ENCODE data around the gene ZNF503.

Gene ZNF503

DNA sequence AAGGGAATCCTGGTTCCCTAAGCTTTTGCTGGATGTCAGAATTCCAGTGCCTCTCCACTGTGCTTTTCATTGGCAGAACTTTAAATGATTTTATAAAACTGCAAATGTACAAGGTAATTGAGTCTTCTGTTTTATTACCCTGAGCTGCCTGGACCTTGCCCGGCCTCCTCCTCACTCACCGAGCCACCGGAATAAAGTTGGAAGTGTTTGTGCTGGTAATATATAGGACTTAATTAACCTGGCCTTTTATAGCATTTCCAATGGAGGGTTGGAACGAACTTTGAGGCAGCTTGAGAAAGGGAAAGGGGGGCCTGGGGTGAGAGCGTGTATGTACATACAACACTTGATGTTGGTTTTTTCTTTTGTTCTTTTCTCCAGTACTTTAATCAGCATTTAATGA, 43.4 kb downstream of the ZNF503 start:
- Histone ChIP-seq H4K20me1 (ENCODE audit: insufficient read depth, low read length, poor library complexity, severe bottlenecking) (no peaks in the 10 kb centered on the region), H3K36me3 (ENCODE audit: insufficient read depth, low read length) (no peaks in the 10 kb centered on the region)
- TF ChIP-seq EZH2phosphoT487 (IDR thresholded peaks at IDR 0.05; ENCODE audit: borderline replicate concordance), result no peak
- TF ChIP-seq, protein P1, sequence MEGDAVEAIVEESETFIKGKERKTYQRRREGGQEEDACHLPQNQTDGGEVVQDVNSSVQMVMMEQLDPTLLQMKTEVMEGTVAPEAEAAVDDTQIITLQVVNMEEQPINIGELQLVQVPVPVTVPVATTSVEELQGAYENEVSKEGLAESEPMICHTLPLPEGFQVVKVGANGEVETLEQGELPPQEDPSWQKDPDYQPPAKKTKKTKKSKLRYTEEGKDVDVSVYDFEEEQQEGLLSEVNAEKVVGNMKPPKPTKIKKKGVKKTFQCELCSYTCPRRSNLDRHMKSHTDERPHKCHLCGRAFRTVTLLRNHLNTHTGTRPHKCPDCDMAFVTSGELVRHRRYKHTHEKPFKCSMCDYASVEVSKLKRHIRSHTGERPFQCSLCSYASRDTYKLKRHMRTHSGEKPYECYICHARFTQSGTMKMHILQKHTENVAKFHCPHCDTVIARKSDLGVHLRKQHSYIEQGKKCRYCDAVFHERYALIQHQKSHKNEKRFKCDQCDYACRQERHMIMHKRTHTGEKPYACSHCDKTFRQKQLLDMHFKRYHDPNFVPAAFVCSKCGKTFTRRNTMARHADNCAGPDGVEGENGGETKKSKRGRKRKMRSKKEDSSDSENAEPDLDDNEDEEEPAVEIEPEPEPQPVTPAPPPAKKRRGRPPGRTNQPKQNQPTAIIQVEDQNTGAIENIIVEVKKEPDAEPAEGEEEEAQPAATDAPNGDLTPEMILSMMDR (conservative IDR thresholded peaks at IDR 0.05; ENCODE audit: low read length), result no peak

GRCh38 chr10:75357500-75357899, 44.1 kb downstream of the ZNF503 start:
- H3K4me3 ChIP-seq (ENCODE audit: low read length, poor library complexity, severe bottlenecking), result no peak overlapping the region
- H3K9me3 ChIP-seq (ENCODE audit: insufficient read depth, low read depth, low read length), result no peaks in the 10 kb centered on the region
- H3K4me1 ChIP-seq (ENCODE audit: insufficient read depth, low read length, poor library complexity, severe bottlenecking), result no peaks in the 10 kb centered on the region
- no peaks in the 10 kb centered on the region for H3K36me3 ChIP-seq (ENCODE audit: insufficient read depth, low read length)
- no peak overlapping the region for H2AFZ ChIP-seq (ENCODE audit: low read length)
- TF ChIP-seq, protein P1 (conservative IDR thresholded peaks at IDR 0.05; ENCODE audit: low read length), result no peak
- no peak for TF ChIP-seq EZH2phosphoT487 (IDR thresholded peaks at IDR 0.05; ENCODE audit: borderline replicate concordance)
- H3K4me2 ChIP-seq (ENCODE audit: low read depth, low read length, poor library complexity, severe bottlenecking), result no peak overlapping the region
- H3K27me3 ChIP-seq (ENCODE audit: insufficient read depth, low read length, poor library complexity, severe bottlenecking), result no peaks in the 10 kb centered on the region
- no peak overlapping the region for H3K9ac ChIP-seq (ENCODE audit: low read depth, low read length, poor library complexity, severe bottlenecking)
- H3K79me2 ChIP-seq (ENCODE audit: insufficient read depth, low read length), result no peaks in the 10 kb centered on the region
- H4K20me1 ChIP-seq (ENCODE audit: insufficient read depth, low read length, poor library complexity, severe bottlenecking), result no peaks in the 10 kb centered on the region
- H3F3A ChIP-seq (ENCODE audit: low read depth), result no peaks in the 10 kb centered on the region
- no peaks in the 10 kb centered on the region for H3K9me2 ChIP-seq (replicated peaks; ENCODE audit: low read depth, low read length)

More for the DNA sequence above, 43.4 kb downstream of the ZNF503 start:
- H3K27me3 ChIP-seq (ENCODE audit: insufficient read depth, low read length, poor library complexity, severe bottlenecking), result no peaks in the 10 kb centered on the region
- H3K9me2 ChIP-seq (replicated peaks; ENCODE audit: low read depth, low read length), result no peaks in the 10 kb centered on the region
- H3F3A ChIP-seq (ENCODE audit: low read depth), result no peaks in the 10 kb centered on the region
- no peak overlapping the region for H3K4me2 ChIP-seq (ENCODE audit: low read depth, low read length, poor library complexity, severe bottlenecking)
- H3K9me3 ChIP-seq (ENCODE audit: insufficient read depth, low read depth, low read length), result no peaks in the 10 kb centered on the region
- H3K79me2 ChIP-seq (ENCODE audit: insufficient read depth, low read length), result no peaks in the 10 kb centered on the region
- H3K4me3 ChIP-seq (ENCODE audit: low read length, poor library complexity, severe bottlenecking), result no peak overlapping the region
- no peak overlapping the region for H2AFZ ChIP-seq (ENCODE audit: low read length)
- H3K9ac ChIP-seq (ENCODE audit: low read depth, low read length, poor library complexity, severe bottlenecking), result no peak overlapping the region
- H3K4me1 ChIP-seq (ENCODE audit: insufficient read depth, low read length, poor library complexity, severe bottlenecking), result no peaks in the 10 kb centered on the region

GRCh38 chr10:75356484-75356883, 45.1 kb downstream of the ZNF503 start:
- no peak overlapping the region for H3K4me2 ChIP-seq (ENCODE audit: low read depth, low read length, poor library complexity, severe bottlenecking)
- no peaks in the 10 kb centered on the region for H3K27me3 ChIP-seq (ENCODE audit: insufficient read depth, low read length, poor library complexity, severe bottlenecking)

More at GRCh38 chr10:75356484-75356883, 45.1 kb downstream of the ZNF503 start:
- Histone ChIP-seq H3K9me2 (replicated peaks; ENCODE audit: low read depth, low read length) (no peaks in the 10 kb centered on the region), H3K36me3 (ENCODE audit: insufficient read depth, low read length) (no peaks in the 10 kb centered on the region), H3K9me3 (ENCODE audit: insufficient read depth, low read depth, low read length) (no peaks in the 10 kb centered on the region), H3K4me1 (ENCODE audit: insufficient read depth, low read length, poor library complexity, severe bottlenecking) (no peaks in the 10 kb centered on the region), H3K79me2 (ENCODE audit: insufficient read depth, low read length) (no peaks in the 10 kb centered on the region), H3K9ac (ENCODE audit: low read depth, low read length, poor library complexity, severe bottlenecking) (no peak overlapping the region), H4K20me1 (ENCODE audit: insufficient read depth, low read length, poor library complexity, severe bottlenecking) (no peaks in the 10 kb centered on the region), H3F3A (ENCODE audit: low read depth) (no peaks in the 10 kb centered on the region), H3K4me3 (ENCODE audit: low read length, poor library complexity, severe bottlenecking) (no peak overlapping the region), H2AFZ (ENCODE audit: low read length) (no peak overlapping the region)
- no peak for TF ChIP-seq EZH2phosphoT487 (IDR thresholded peaks at IDR 0.05; ENCODE audit: borderline replicate concordance)
- TF ChIP-seq, protein P1 (conservative IDR thresholded peaks at IDR 0.05; ENCODE audit: low read length), result no peak; the same call in 1 of the 2 replicates
